Activated naive CD4-positive, alpha-beta T cell treated with anti-CD3 and anti-CD28 coated beads, Interleukin-2, amount 10 ng/mL, durations not matched to agents 7 days and 5 days (primary cell): ENCODE results near the gene SNAPC5.
"Not testable (repeated sequence)": the region's sequence is repeated elsewhere in the genome, so short reads cannot be mapped to it uniquely, and the experiment has no call there.

ENCODE experiments used
- CTCF ChIA-PET: fragments of 350-600 bp; sonication (Branson Sonifier 250); formaldehyde crosslinking; loops from one replicate; lab custom pipeline; 2021; ENCODE audit warnings: antibody characterized with exemption; lab: Charles Lee
- DNase-seq: peaks from one replicate; pipeline ENCODE4 v3.0.0-alpha.2; 2020
- H3K27ac Mint-ChIP-seq: one replicate; pipeline ENCODE4 v1.8.0; 2021; ENCODE audit warnings: mild to moderate bottlenecking, moderate library complexity, mixed read lengths
- H3K27me3 Mint-ChIP-seq: one replicate; pipeline ENCODE4 v1.8.0; 2021; ENCODE audit warnings: mild to moderate bottlenecking, mixed read lengths
- H3K36me3 Mint-ChIP-seq: one replicate; pipeline ENCODE4 v1.8.0; 2021; ENCODE audit warnings: mixed read lengths
- H3K4me1 Mint-ChIP-seq: one replicate; pipeline ENCODE4 v1.8.0; 2021; ENCODE audit warnings: mixed read lengths
- H3K4me3 Mint-ChIP-seq: one replicate; pipeline ENCODE4 v1.8.0; 2021; ENCODE audit warnings: mild to moderate bottlenecking, moderate library complexity, mixed read lengths
- H3K9me3 Mint-ChIP-seq: one replicate; pipeline ENCODE4 v1.8.0; 2021; ENCODE audit warnings: mixed read lengths

The SNAPC5 gene

GRCh38 chr15:66461294-66461693 is 36.3 kb downstream of the SNAPC5 start:
- DNase-seq, H3K9me3 Mint-ChIP-seq, H3K27me3 Mint-ChIP-seq, H3K4me3 Mint-ChIP-seq, CTCF ChIA-PET: not testable (repeated sequence)
- Mint-ChIP-seq H3K27ac (peak overlapping the region; percentile 28), H3K4me1 (peaks cover 10% of the 10 kb centered on the region), H3K36me3 (peaks cover 49% of the 10 kb centered on the region)

DNA sequence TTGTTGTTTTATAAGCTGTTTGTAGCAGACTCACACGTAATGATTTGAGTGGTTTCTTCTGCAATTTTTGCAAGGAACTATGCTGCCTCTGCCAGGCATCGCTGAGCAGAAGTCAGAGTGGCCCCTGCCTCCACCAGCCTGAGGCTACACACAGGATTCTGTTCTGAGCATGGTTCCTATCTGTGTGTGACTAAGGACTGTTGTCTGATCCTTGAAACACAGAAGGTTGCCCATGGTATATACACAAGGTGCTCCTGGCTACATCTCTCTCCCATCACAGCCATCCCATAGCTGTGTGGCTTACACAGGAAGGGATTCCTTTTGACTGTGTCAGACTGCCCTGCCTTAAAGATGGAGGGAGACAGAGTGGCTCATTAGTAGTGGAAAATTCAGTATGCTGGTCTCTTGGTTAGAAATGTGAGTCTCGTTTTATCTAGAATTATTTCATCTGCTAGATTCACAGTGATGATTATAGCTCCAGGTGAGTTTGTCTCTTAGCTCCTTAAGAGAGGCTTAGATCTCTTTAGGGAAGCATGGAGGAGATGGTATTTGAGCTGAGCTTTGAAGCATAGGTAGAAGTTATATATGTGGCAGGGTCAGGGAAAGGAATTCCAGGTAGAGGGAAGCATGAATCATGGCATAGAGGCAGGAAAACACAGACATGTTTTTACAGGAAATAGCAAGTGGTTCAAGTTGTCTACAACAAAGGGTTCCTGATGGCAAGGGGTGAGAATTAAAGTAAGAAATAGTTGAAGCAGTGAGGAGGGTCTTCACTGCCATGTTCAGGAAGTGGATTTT is 37.5 kb downstream of the SNAPC5 start:
- H3K9me3 Mint-ChIP-seq: no peaks in the 10 kb centered on the region
- CTCF ChIA-PET: interaction anchor here (1.6 kb wide), 1 partner anchor 12 kb away, joined by 4 read pairs; no protein-coding TSS in a partner anchor
- no peaks in the 10 kb centered on the region for H3K27me3 Mint-ChIP-seq
- DNase-seq: no peak
- H3K4me1 Mint-ChIP-seq: peaks cover 10% of the 10 kb centered on the region
- no peak overlapping the region for H3K4me3 Mint-ChIP-seq
- H3K36me3 Mint-ChIP-seq: peaks cover 44% of the 10 kb centered on the region
- peak overlapping the region; percentile 38 for H3K27ac Mint-ChIP-seq

- no peaks in the 10 kb centered on the region for H3K9me3 Mint-ChIP-seq
- peaks cover 10% of the 10 kb centered on the region for H3K4me1 Mint-ChIP-seq
- no peak for DNase-seq
- no peaks in the 10 kb centered on the region for H3K27me3 Mint-ChIP-seq
- CTCF ChIA-PET: no interaction called here
- H3K36me3 Mint-ChIP-seq: peaks cover 42% of the 10 kb centered on the region
- no peak overlapping the region for H3K27ac Mint-ChIP-seq
- H3K4me3 Mint-ChIP-seq: no peak overlapping the region
Measured at GRCh38 chr15:66456211-66456610, 41.4 kb downstream of the SNAPC5 start.

- CTCF ChIA-PET: interaction anchor here (0.6 kb wide), 1 partner anchor 45 kb away, joined by 3 read pairs; no protein-coding TSS in a partner anchor
- DNase-seq: no peak
- Mint-ChIP-seq H3K27ac (no peak overlapping the region), H3K36me3 (peaks cover 34% of the 10 kb centered on the region), H3K4me1 (no peaks in the 10 kb centered on the region), H3K27me3 (no peaks in the 10 kb centered on the region), H3K4me3 (no peak overlapping the region), H3K9me3 (no peaks in the 10 kb centered on the region)
Measured at GRCh38 chr15:66454143-66454542, 43.4 kb downstream of the SNAPC5 start.

DNA sequence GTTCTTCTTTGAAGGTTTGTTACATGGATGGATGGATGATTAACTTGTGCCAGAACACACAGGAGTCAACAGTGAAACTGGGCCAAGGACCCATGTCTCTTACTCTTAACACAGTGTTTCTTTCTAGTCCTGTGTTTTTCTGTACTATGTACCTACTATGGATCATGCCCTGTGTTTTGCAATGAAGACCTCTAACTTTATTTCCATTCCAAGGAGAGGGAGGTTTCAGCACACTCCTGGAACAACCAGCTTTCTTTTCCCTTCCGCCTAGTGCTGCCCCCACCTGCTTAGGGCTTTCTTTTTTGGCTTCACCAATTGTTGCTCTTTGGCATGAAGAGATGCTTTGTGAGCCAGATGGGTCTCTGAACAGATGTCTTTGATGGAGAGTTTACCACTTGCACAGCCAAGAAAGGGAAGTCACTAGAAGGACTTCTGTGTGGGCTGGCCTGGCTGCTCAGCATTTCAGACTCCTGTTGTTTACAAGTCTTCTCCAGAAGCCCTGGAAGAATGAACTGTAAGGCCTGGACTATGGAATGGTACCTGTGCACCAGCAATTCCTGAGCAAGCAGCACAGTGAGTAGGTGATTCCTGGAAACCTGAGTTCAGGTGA is 44.5 kb downstream of the SNAPC5 start:
- H3K27ac Mint-ChIP-seq: no peak overlapping the region
- H3K27me3 Mint-ChIP-seq: no peaks in the 10 kb centered on the region
- H3K9me3 Mint-ChIP-seq: no peaks in the 10 kb centered on the region
- no peak for DNase-seq
- peaks cover 41% of the 10 kb centered on the region for H3K36me3 Mint-ChIP-seq
- no peaks in the 10 kb centered on the region for H3K4me1 Mint-ChIP-seq
- CTCF ChIA-PET: interaction anchor here (0.5 to 1.2 kb wide), 2 partner anchors 45 to 129 kb away, joined by 3 read pairs; partner anchors contain the start of gene SNAPC5
- no peak overlapping the region for H3K4me3 Mint-ChIP-seq

GRCh38 chr15:66452420-66452819 is 45.1 kb downstream of the SNAPC5 start:
- H3K4me1 Mint-ChIP-seq: no peaks in the 10 kb centered on the region
- no peak overlapping the region for H3K4me3 Mint-ChIP-seq
- peaks cover 45% of the 10 kb centered on the region for H3K36me3 Mint-ChIP-seq
- H3K27ac Mint-ChIP-seq: peak overlapping the region; percentile 73
- CTCF ChIA-PET: interaction anchor here (0.5 to 1.2 kb wide), 2 partner anchors 45 to 128 kb away, joined by 3 read pairs; partner anchors contain the start of gene SNAPC5
- H3K27me3 Mint-ChIP-seq: no peaks in the 10 kb centered on the region
- no peak for DNase-seq
- no peaks in the 10 kb centered on the region for H3K9me3 Mint-ChIP-seq
